ENCODE measurements around the gene PTGER3.

- TF ChIP-seq POLR2AphosphoS5 (IDR thresholded peaks at IDR 0.05) (no peak), EP300 (IDR thresholded peaks at IDR 0.05) (no peak), POLR2A (IDR thresholded peaks at IDR 0.05) (no peak)
Observed at GRCh38 chr1:71037066-71037465, 10.6 kb downstream of the PTGER3 start.

Data from gastroesophageal sphincter (tissue), 2 donors.